Vagina (tissue), 2 donors: ENCODE data around the gene PPP1R15B.

Source experiments
- CTCF ChIP-seq, 3 experiments: fragments of 450-650 bp in 2 of 3; fragments of 200-600 bp in 1 of 3; sonication (generic) in 1 of 3; IDR thresholded peaks; one replicate each; pipeline ENCODE4 v1.5.1; 2017 to 2019; ENCODE audit warnings: antibody characterized with exemption in 3 of 3, mild to moderate bottlenecking in 2 of 3, moderate library complexity in 2 of 3
- POLR2A ChIP-seq, 2 donors: fragments of 450-650 bp; IDR thresholded peaks; one replicate each; pipeline ENCODE4 v1.6.1; 2017; ENCODE audit warnings: antibody characterized with exemption in 2 of 2, mild to moderate bottlenecking in 2 of 2, moderate library complexity in 2 of 2

- TF ChIP-seq POLR2A (IDR thresholded peaks at IDR 0.05): no peak
- TF ChIP-seq CTCF (IDR thresholded peaks at IDR 0.05): no peak
Observed at GRCh38 chr1:204447190-204447589, 35.6 kb upstream of the PPP1R15B start.
